Cortex of kidney (tissue), 1 donor: ENCODE data around the gene WDR26.
"Not testable (repeated sequence)": the region's sequence is repeated elsewhere in the genome, so short reads cannot be mapped to it uniquely, and the experiment has no call there.

Experiments
- DNase-seq: peaks from one replicate; lab custom pipeline; 2025; lab: John Stamatoyannopoulos, UW

WDR26 gene

GRCh38 chr1:224393294-224393693 is 41.3 kb downstream of the WDR26 start:
- no peak for DNase-seq

GRCh38 chr1:224392411-224393249 is 42.0 kb downstream of the WDR26 start:
- no peak for DNase-seq

- DNase-seq = no peak
Observed at GRCh38 chr1:224390517-224390916, 44.1 kb downstream of the WDR26 start.

GRCh38 chr1:224387943-224388342 is 46.7 kb downstream of the WDR26 start:
- DNase-seq = no peak

GRCh38 chr1:224387302-224387912 is 47.2 kb downstream of the WDR26 start:
- no peak for DNase-seq

GRCh38 chr1:224383218-224383617 is 51.4 kb downstream of the WDR26 start:
- DNase-seq = no peak

- DNase-seq = no peak
Observed at GRCh38 chr1:224381880-224382548, 52.6 kb downstream of the WDR26 start.

- DNase-seq = no peak
Observed at GRCh38 chr1:224380003-224380402, 54.6 kb downstream of the WDR26 start.

- no peak for DNase-seq
Observed at GRCh38 chr1:224378855-224379631, 55.6 kb downstream of the WDR26 start.

GRCh38 chr1:224377676-224378006 is 57.0 kb downstream of the WDR26 start:
- no peak for DNase-seq

GRCh38 chr1:224375059-224375458 is 59.5 kb downstream of the WDR26 start:
- DNase-seq = no peak

- no peak for DNase-seq
Observed at GRCh38 chr1:224373008-224373590, 61.5 kb downstream of the WDR26 start.

GRCh38 chr1:224368409-224368808 is 66.2 kb downstream of the WDR26 start:
- DNase-seq = no peak

- DNase-seq = no peak
Observed at GRCh38 chr1:224359207-224359606, 75.4 kb downstream of the WDR26 start.

GRCh38 chr1:224358237-224358636 is 76.4 kb downstream of the WDR26 start:
- no peak for DNase-seq

GRCh38 chr1:224357626-224358124 is 76.9 kb downstream of the WDR26 start:
- DNase-seq = no peak

GRCh38 chr1:224356685-224357625 is 77.6 kb downstream of the WDR26 start, which contains the start of gene CNIH4:
Gene CNIH4 (plus strand): TSS chr1:224356879. CDS start chr1:224356925, 46 bp downstream.
- DNase-seq = no peak

GRCh38 chr1:224353975-224354925 is 80.3 kb downstream of the WDR26 start:
- DNase-seq = no peak

GRCh38 chr1:224352436-224353085 is 82.0 kb downstream of the WDR26 start:
- DNase-seq = not testable (repeated sequence)
